Suprapubic skin (tissue), 4 donors: ENCODE data around the gene MRPL32. TPM values are rescaled to one million over a fixed set of nuclear protein-coding genes. Genes with fewer than 3 reads are reported as not detected.

Experiments
- DNase-seq, 2 donors: peaks; one replicate each; pipeline ENCODE4 v3.0.0-alpha.2; 2019; ENCODE audit warnings: low spot score in 2 of 2
- H3K27ac ChIP-seq: fragments of 200-600 bp; sonication (generic); one replicate; pipeline ENCODE4 v1.5.1; 2019
- H3K27me3 ChIP-seq: fragments of 200-600 bp; sonication (generic); one replicate; pipeline ENCODE4 v1.5.1; 2019
- H3K36me3 ChIP-seq: fragments of 200-600 bp; sonication (generic); one replicate; pipeline ENCODE4 v1.5.1; 2019
- H3K4me1 ChIP-seq: fragments of 200-600 bp; sonication (generic); one replicate; pipeline ENCODE4 v1.5.1; 2019
- H3K4me3 ChIP-seq: fragments of 200-600 bp; sonication (generic); one replicate; pipeline ENCODE4 v1.5.1; 2019; ENCODE audit warnings: mild to moderate bottlenecking
- H3K9me3 ChIP-seq: fragments of 200-600 bp; sonication (generic); one replicate; pipeline ENCODE4 v1.5.1; 2019
- CTCF ChIP-seq, 2 donors: fragments of 200-600 bp in 1 of 2; fragments of 450-650 bp in 1 of 2; sonication (generic) in 1 of 2; IDR thresholded peaks; one replicate each; pipeline ENCODE4 v1.5.1; 2016 to 2019; ENCODE audit warnings: antibody characterized with exemption in 2 of 2, mild to moderate bottlenecking in 1 of 2, moderate library complexity in 1 of 2
- EP300 ChIP-seq: sonication (generic); formaldehyde crosslinking; IDR thresholded peaks from one replicate; pipeline ENCODE4 v1.6.1; 2017; ENCODE audit warnings: antibody characterized with exemption
- POLR2A ChIP-seq, 2 donors: fragments of 450-650 bp; IDR thresholded peaks; one replicate each; pipeline ENCODE4 v1.6.1; 2017; ENCODE audit warnings: antibody characterized with exemption in 2 of 2, mild to moderate bottlenecking in 2 of 2, moderate library complexity in 2 of 2
- POLR2AphosphoS5 ChIP-seq, 3 donors: sonication (generic); formaldehyde crosslinking; IDR thresholded peaks; one replicate each; pipeline ENCODE4 v1.6.1; 2017; ENCODE audit warnings: antibody characterized with exemption in 3 of 3
- WGBS: methylation state at CpG from one replicate; pipeline ENCODE4 v1.1.5; 2018; 5-methylcytosine and 5-hydroxymethylcytosine counted together
- total RNA-seq, 4 donors: library from RNA; depleted of rRNA; stranded (reverse); fragments of >200 nt; gene quantifications; one replicate each; pipeline ENCODE4 v1.1.0, GENCODE V29; 2016

Gene MRPL32
- total RNA-seq, 4 donors from 2014 or later = 32.9 to 47.2 (median 35.9) TPM

DNA sequence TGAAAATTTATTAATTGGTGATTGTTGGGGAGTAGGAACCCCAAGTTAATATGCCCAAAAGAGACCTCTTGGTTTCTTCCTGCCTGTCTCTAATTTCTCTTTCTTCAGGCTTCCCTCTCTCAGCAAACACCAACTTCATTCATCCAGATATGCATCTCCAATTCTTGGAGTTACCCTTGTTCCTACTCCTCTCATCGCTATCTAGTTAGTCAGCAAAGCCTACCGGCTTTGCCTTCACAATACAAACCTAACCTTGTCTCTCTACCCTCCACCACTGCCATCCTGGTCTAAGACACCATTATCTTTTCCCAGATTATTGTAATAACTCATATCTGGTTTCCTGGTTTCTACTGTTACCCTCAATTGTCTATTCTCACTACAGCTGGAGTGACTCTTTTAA is 47.9 kb downstream of the MRPL32 start:
- no peaks in the 10 kb centered on the region for H3K9me3 ChIP-seq
- no peaks in the 10 kb centered on the region for H3K36me3 ChIP-seq
- H3K4me1 ChIP-seq = no peaks in the 10 kb centered on the region
- no peak for DNase-seq
- H3K4me3 ChIP-seq = no peak overlapping the region
- TF ChIP-seq POLR2A (IDR thresholded peaks at IDR 0.05) (no peak), EP300 (no peak), CTCF (IDR thresholded peaks at IDR 0.05) (no peak), POLR2AphosphoS5 (IDR thresholded peaks at IDR 0.05) (no peak)
- H3K27ac ChIP-seq = no peak overlapping the region
- 63% methylated on average over 2 of the region's 2 CpGs for WGBS
- no peaks in the 10 kb centered on the region for H3K27me3 ChIP-seq

- no peaks in the 10 kb centered on the region for H3K4me1 ChIP-seq
- 85% methylated on average over 3 of the region's 3 CpGs for WGBS
- H3K27me3 ChIP-seq = no peaks in the 10 kb centered on the region
- no peak for DNase-seq
- no peak overlapping the region for H3K4me3 ChIP-seq
- no peak for TF ChIP-seq CTCF (IDR thresholded peaks at IDR 0.05)
- TF ChIP-seq POLR2AphosphoS5 (IDR thresholded peaks at IDR 0.05) = no peak
- no peak for TF ChIP-seq EP300
- no peak for TF ChIP-seq POLR2A (IDR thresholded peaks at IDR 0.05)
- H3K36me3 ChIP-seq = no peaks in the 10 kb centered on the region
- no peaks in the 10 kb centered on the region for H3K9me3 ChIP-seq
- no peak overlapping the region for H3K27ac ChIP-seq
These were observed 48.3 kb downstream of the MRPL32 start for GRCh38 chr7:42980514-42980913.

- TF ChIP-seq EP300 = no peak
- TF ChIP-seq POLR2AphosphoS5 (IDR thresholded peaks at IDR 0.05) = no peak
- TF ChIP-seq CTCF (IDR thresholded peaks at IDR 0.05) = no peak
- no peak for TF ChIP-seq POLR2A (IDR thresholded peaks at IDR 0.05)
- WGBS = 56% methylated on average over 1 of the region's 1 CpG
- Histone ChIP-seq H3K4me3 (no peak overlapping the region), H3K27ac (no peak overlapping the region), H3K4me1 (no peaks in the 10 kb centered on the region), H3K27me3 (no peaks in the 10 kb centered on the region), H3K9me3 (no peaks in the 10 kb centered on the region), H3K36me3 (no peaks in the 10 kb centered on the region)
- no peak for DNase-seq
These were observed 49.4 kb downstream of the MRPL32 start for GRCh38 chr7:42981601-42982000.

- no peak for DNase-seq
- no peak for TF ChIP-seq EP300
- TF ChIP-seq POLR2AphosphoS5 (IDR thresholded peaks at IDR 0.05) = no peak
- TF ChIP-seq CTCF (IDR thresholded peaks at IDR 0.05) = no peak
- no peak for TF ChIP-seq POLR2A (IDR thresholded peaks at IDR 0.05)
- no peak overlapping the region for H3K4me3 ChIP-seq
- 78% methylated on average over 3 of the region's 3 CpGs for WGBS
- no peak overlapping the region for H3K27ac ChIP-seq
- H3K36me3 ChIP-seq = no peaks in the 10 kb centered on the region
- no peaks in the 10 kb centered on the region for H3K4me1 ChIP-seq
- no peaks in the 10 kb centered on the region for H3K9me3 ChIP-seq
- no peaks in the 10 kb centered on the region for H3K27me3 ChIP-seq
These were observed 50.5 kb downstream of the MRPL32 start for GRCh38 chr7:42982604-42983115.

DNA sequence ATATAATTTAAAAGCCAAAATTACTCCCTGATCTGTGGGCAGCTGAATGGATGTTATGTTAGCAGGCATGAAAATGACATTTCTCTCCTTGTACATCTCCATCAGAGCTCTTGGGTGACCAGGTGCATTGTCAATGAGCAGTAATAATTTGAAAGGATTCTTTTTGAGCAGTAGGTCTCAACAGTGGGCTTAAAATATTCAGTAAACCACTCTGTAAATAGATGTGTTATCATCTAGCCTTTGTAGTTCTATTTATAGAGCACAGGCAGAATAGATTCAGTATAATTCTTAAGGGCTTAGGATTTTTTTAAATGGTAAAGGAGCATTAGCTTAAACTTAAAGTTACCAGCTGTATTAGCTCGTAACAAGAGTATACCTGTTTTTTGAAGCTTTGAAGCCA is 52.0 kb downstream of the MRPL32 start:
- WGBS = 91% methylated on average over 1 of the region's 1 CpG
- no peaks in the 10 kb centered on the region for H3K4me1 ChIP-seq
- no peaks in the 10 kb centered on the region for H3K36me3 ChIP-seq
- no peak for TF ChIP-seq POLR2A (IDR thresholded peaks at IDR 0.05)
- no peak for TF ChIP-seq POLR2AphosphoS5 (IDR thresholded peaks at IDR 0.05)
- TF ChIP-seq EP300 = no peak
- no peak for TF ChIP-seq CTCF (IDR thresholded peaks at IDR 0.05)
- H3K4me3 ChIP-seq = no peak overlapping the region
- H3K27ac ChIP-seq = no peak overlapping the region
- no peaks in the 10 kb centered on the region for H3K9me3 ChIP-seq
- no peak for DNase-seq
- no peaks in the 10 kb centered on the region for H3K27me3 ChIP-seq
